Stomach smooth muscle (tissue), 2 donors: ENCODE results near the gene SLC28A1.
"Not testable (repeated sequence)": the region's sequence is repeated elsewhere in the genome, so short reads cannot be mapped to it uniquely, and the experiment has no call there.

Source experiments
- H3K27ac ChIP-seq: one replicate; pipeline ENCODE4 v1.7.0; 2013; ENCODE audit warnings: mild to moderate bottlenecking, low read length, inconsistent platforms
- H3K27me3 ChIP-seq, 2 donors: one replicate each; pipeline ENCODE4 v1.7.0; 2013; ENCODE audit warnings: low read length in 2 of 2; ENCODE audit not compliant: insufficient read depth in 2 of 2, control insufficient read depth in 1 of 2
- H3K36me3 ChIP-seq, 2 donors: one replicate each; pipeline ENCODE4 v1.7.0; 2013; ENCODE audit warnings: low read length in 2 of 2; ENCODE audit not compliant: control insufficient read depth in 2 of 2, insufficient read depth in 2 of 2
- H3K4me1 ChIP-seq: one replicate; pipeline ENCODE4 v1.7.0; 2013; ENCODE audit warnings: low read length; ENCODE audit not compliant: control insufficient read depth, insufficient read depth
- H3K4me3 ChIP-seq, 2 donors: one replicate each; pipeline ENCODE4 v1.7.0; 2013; ENCODE audit warnings: low read length in 2 of 2
- H3K9ac ChIP-seq, 2 donors: one replicate each; pipeline ENCODE4 v1.7.0; 2013; ENCODE audit warnings: low read length in 2 of 2, mild to moderate bottlenecking in 1 of 2
- H3K9me3 ChIP-seq, 2 donors: one replicate each; pipeline ENCODE4 v1.7.0; 2013; ENCODE audit warnings: low read length in 2 of 2; ENCODE audit not compliant: control insufficient read depth in 2 of 2
- donor health status: healthy.
- donor health status: Pancreatic carcinoma.

The SLC28A1 gene

GRCh38 chr15:84924077-84924731 is 39.7 kb downstream of the SLC28A1 start:
- no peak overlapping the region for H3K4me3 ChIP-seq
- peaks cover 4% of the 10 kb centered on the region for H3K4me1 ChIP-seq
- no peak overlapping the region for H3K9ac ChIP-seq

GRCh38 chr15:84924821-84925569 is 40.5 kb downstream of the SLC28A1 start:
- not testable (repeated sequence) for H3K9me3 ChIP-seq, H3K27ac ChIP-seq, H3K4me3 ChIP-seq, H3K36me3 ChIP-seq, H3K9ac ChIP-seq, H3K4me1 ChIP-seq, H3K27me3 ChIP-seq

More at GRCh38 chr15:84924077-84924731, 39.7 kb downstream of the SLC28A1 start:
- no peaks in the 10 kb centered on the region for H3K9me3 ChIP-seq
- no peak overlapping the region for H3K27ac ChIP-seq
- H3K36me3 ChIP-seq = no peaks in the 10 kb centered on the region
- H3K27me3 ChIP-seq = no peaks in the 10 kb centered on the region

GRCh38 chr15:84925906-84926305 is 41.4 kb downstream of the SLC28A1 start:
- Histone ChIP-seq H3K27me3 (no peaks in the 10 kb centered on the region), H3K4me3 (no peak overlapping the region), H3K9ac (no peak overlapping the region), H3K27ac (no peak overlapping the region), H3K9me3 (no peaks in the 10 kb centered on the region), H3K36me3 (no peaks in the 10 kb centered on the region), H3K4me1 (peaks cover 4% of the 10 kb centered on the region)

- Histone ChIP-seq H3K36me3 (no peaks in the 10 kb centered on the region), H3K9ac (no peak overlapping the region), H3K27me3 (no peaks in the 10 kb centered on the region), H3K4me3 (no peak overlapping the region), H3K27ac (no peak overlapping the region), H3K9me3 (no peaks in the 10 kb centered on the region), H3K4me1 (peaks cover 4% of the 10 kb centered on the region)
Observed at GRCh38 chr15:84926491-84927230, 42.2 kb downstream of the SLC28A1 start.

- no peak overlapping the region for H3K27ac ChIP-seq
- H3K4me3 ChIP-seq = no peak overlapping the region
- no peaks in the 10 kb centered on the region for H3K27me3 ChIP-seq
- no peak overlapping the region for H3K9ac ChIP-seq
- H3K36me3 ChIP-seq = no peaks in the 10 kb centered on the region
- peaks cover 4% of the 10 kb centered on the region for H3K4me1 ChIP-seq
- no peaks in the 10 kb centered on the region for H3K9me3 ChIP-seq
Observed at GRCh38 chr15:84928843-84929168, 44.3 kb downstream of the SLC28A1 start.

GRCh38 chr15:84929795-84930603 is 45.5 kb downstream of the SLC28A1 start:
- no peaks in the 10 kb centered on the region for H3K27me3 ChIP-seq
- H3K27ac ChIP-seq = no peak overlapping the region
- H3K4me3 ChIP-seq = no peak overlapping the region
- no peaks in the 10 kb centered on the region for H3K9me3 ChIP-seq
- H3K4me1 ChIP-seq = peaks cover 4% of the 10 kb centered on the region
- H3K36me3 ChIP-seq = no peaks in the 10 kb centered on the region
- H3K9ac ChIP-seq = no peak overlapping the region

- Histone ChIP-seq H3K4me3 (no peak overlapping the region), H3K27ac (no peak overlapping the region), H3K9me3 (no peaks in the 10 kb centered on the region), H3K4me1 (no peaks in the 10 kb centered on the region), H3K27me3 (no peaks in the 10 kb centered on the region), H3K9ac (no peak overlapping the region), H3K36me3 (no peaks in the 10 kb centered on the region)
Observed at GRCh38 chr15:84934942-84935729, 50.7 kb downstream of the SLC28A1 start.

- Histone ChIP-seq H3K36me3 (no peaks in the 10 kb centered on the region), H3K4me1 (no peaks in the 10 kb centered on the region), H3K9me3 (no peaks in the 10 kb centered on the region), H3K4me3 (no peak overlapping the region), H3K27ac (no peak overlapping the region), H3K9ac (no peak overlapping the region), H3K27me3 (no peaks in the 10 kb centered on the region)
Observed at GRCh38 chr15:84937144-84937543, 52.7 kb downstream of the SLC28A1 start.

GRCh38 chr15:84938726-84939125 is 54.3 kb downstream of the SLC28A1 start:
- Histone ChIP-seq H3K4me3 (no peak overlapping the region), H3K27ac (no peak overlapping the region), H3K27me3 (no peaks in the 10 kb centered on the region), H3K36me3 (no peaks in the 10 kb centered on the region), H3K9me3 (no peaks in the 10 kb centered on the region), H3K4me1 (no peaks in the 10 kb centered on the region), H3K9ac (no peak overlapping the region)

GRCh38 chr15:84940399-84940798 is 55.9 kb downstream of the SLC28A1 start:
- no peak overlapping the region for H3K4me3 ChIP-seq
- no peak overlapping the region for H3K27ac ChIP-seq
- H3K36me3 ChIP-seq = no peaks in the 10 kb centered on the region
- H3K9ac ChIP-seq = no peak overlapping the region
- no peaks in the 10 kb centered on the region for H3K9me3 ChIP-seq
- H3K4me1 ChIP-seq = no peaks in the 10 kb centered on the region
- H3K27me3 ChIP-seq = no peaks in the 10 kb centered on the region
